MM.1S (cell line): Measurements from ENCODE around the gene OR5P2.

ENCODE experiments used
- DNase-seq: peaks from one replicate; pipeline ENCODE4 v3.0.0-alpha.2; 2015
- H2AFZ ChIP-seq: fragments of 300-600 bp; sonication (generic); 2 replicates; pipeline ENCODE4 v1.6.0; 2016; ENCODE audit warnings: antibody characterized with exemption, low read length
- H3F3A ChIP-seq: fragments of 300-600 bp; sonication (generic); 2 replicates; pipeline ENCODE4 v1.6.1; 2016; ENCODE audit warnings: mild to moderate bottlenecking, antibody characterized with exemption, low read length, moderate library complexity, mixed read lengths; ENCODE audit not compliant: insufficient read depth
- H3K27ac ChIP-seq: fragments of 300-600 bp; sonication (generic); 2 replicates; pipeline ENCODE4 v1.5.1; 2016; ENCODE audit warnings: mild to moderate bottlenecking, low read length
- H3K27me3 ChIP-seq: fragments of 300-600 bp; sonication (generic); replicated peaks from 2 replicates; pipeline ENCODE4 v1.6.0; 2016; ENCODE audit warnings: low read length; ENCODE audit not compliant: insufficient read depth
- H3K36me3 ChIP-seq: fragments of 300-600 bp; sonication (generic); replicated peaks from 2 replicates; pipeline ENCODE4 v1.6.1; 2016; ENCODE audit warnings: mild to moderate bottlenecking, low read length, mixed read lengths; ENCODE audit not compliant: insufficient read depth
- H3K4me1 ChIP-seq: fragments of 300-600 bp; sonication (generic); 2 replicates; pipeline ENCODE4 v1.6.1; 2016; ENCODE audit warnings: low read length, mixed read lengths
- H3K4me2 ChIP-seq: fragments of 300-600 bp; sonication (generic); 2 replicates; pipeline ENCODE4 v1.6.0; 2016; ENCODE audit warnings: low read depth, low read length
- H3K4me3 ChIP-seq: fragments of 300-600 bp; sonication (generic); 2 replicates; pipeline ENCODE4 v1.5.1; 2016; ENCODE audit warnings: low read length, mixed read lengths
- H3K79me2 ChIP-seq: fragments of 300-600 bp; sonication (generic); 2 replicates; pipeline ENCODE4 v1.6.1; 2016; ENCODE audit warnings: mixed run types, low read length, mixed read lengths
- H3K9ac ChIP-seq: fragments of 300-600 bp; sonication (generic); 2 replicates; pipeline ENCODE4 v1.6.1; 2016; ENCODE audit warnings: low read length, mixed read lengths
- H3K9me2 ChIP-seq: fragments of 300-600 bp; sonication (generic); replicated peaks from 2 replicates; pipeline ENCODE4 v1.6.1; 2016; ENCODE audit warnings: mild to moderate bottlenecking, low read length, mixed read lengths; ENCODE audit not compliant: insufficient read depth
- H3K9me3 ChIP-seq: fragments of 300-600 bp; sonication (generic); replicated peaks from 2 replicates; pipeline ENCODE4 v1.6.1; 2016; ENCODE audit warnings: mild to moderate bottlenecking, low read length, mixed read lengths; ENCODE audit not compliant: insufficient read depth
- H4K20me1 ChIP-seq: fragments of 300-600 bp; sonication (generic); 2 replicates; pipeline ENCODE4 v1.6.1; 2016; ENCODE audit warnings: mild to moderate bottlenecking, low read length, moderate library complexity, mixed read lengths; ENCODE audit not compliant: insufficient read depth
- CTCF ChIP-seq: fragments of 300-600 bp; sonication (generic); IDR thresholded peaks from 2 replicates; pipeline ENCODE4 v1.5.1; 2016; ENCODE audit warnings: antibody characterized with exemption, low read length, mixed read lengths
- EZH2 ChIP-seq: fragments of 300-600 bp; sonication (generic); optimal IDR thresholded peaks from 2 replicates; pipeline ENCODE3; 2017; ENCODE audit warnings: low read depth, mild to moderate bottlenecking, antibody characterized with exemption, low read length, mixed read lengths
- EZH2phosphoT487 ChIP-seq: fragments of 300-600 bp; sonication (generic); IDR thresholded peaks from 2 replicates; pipeline ENCODE4 v1.6.1; 2018; ENCODE audit warnings: antibody characterized with exemption, low read length

Gene OR5P2

GRCh38 chr11:7844521-7844920, 47.8 kb upstream of the OR5P2 start:
- Histone ChIP-seq H3K79me2 (no peaks in the 10 kb centered on the region), H3K9me2 (no peaks in the 10 kb centered on the region), H3F3A (no peaks in the 10 kb centered on the region), H3K27ac (no peak overlapping the region), H4K20me1 (no peaks in the 10 kb centered on the region), H3K4me1 (peaks cover 6% of the 10 kb centered on the region), H3K4me2 (no peak overlapping the region), H3K9ac (no peak overlapping the region), H3K4me3 (no peak overlapping the region), H3K27me3 (no peaks in the 10 kb centered on the region), H2AFZ (no peak overlapping the region), H3K9me3 (no peaks in the 10 kb centered on the region), H3K36me3 (no peaks in the 10 kb centered on the region)
- TF ChIP-seq EZH2phosphoT487: no peak
- no peak for TF ChIP-seq EZH2
- TF ChIP-seq CTCF: no peak
- no peak for DNase-seq

GRCh38 chr11:7840578-7840977, 43.8 kb upstream of the OR5P2 start:
- H3K9me3 ChIP-seq: no peaks in the 10 kb centered on the region
- no peak overlapping the region for H3K9ac ChIP-seq
- TF ChIP-seq EZH2: no peak
- no peak for TF ChIP-seq CTCF
- no peak for TF ChIP-seq EZH2phosphoT487
- no peaks in the 10 kb centered on the region for H3K36me3 ChIP-seq
- no peak overlapping the region for H3K4me2 ChIP-seq
- H3K4me3 ChIP-seq: no peak overlapping the region
- no peaks in the 10 kb centered on the region for H4K20me1 ChIP-seq
- H3K9me2 ChIP-seq: no peaks in the 10 kb centered on the region
- H3K4me1 ChIP-seq: peaks cover 6% of the 10 kb centered on the region
- no peaks in the 10 kb centered on the region for H3F3A ChIP-seq
- H3K27me3 ChIP-seq: no peaks in the 10 kb centered on the region
- no peak overlapping the region for H2AFZ ChIP-seq
- no peak for DNase-seq
- no peak overlapping the region for H3K27ac ChIP-seq
- no peaks in the 10 kb centered on the region for H3K79me2 ChIP-seq

DNA sequence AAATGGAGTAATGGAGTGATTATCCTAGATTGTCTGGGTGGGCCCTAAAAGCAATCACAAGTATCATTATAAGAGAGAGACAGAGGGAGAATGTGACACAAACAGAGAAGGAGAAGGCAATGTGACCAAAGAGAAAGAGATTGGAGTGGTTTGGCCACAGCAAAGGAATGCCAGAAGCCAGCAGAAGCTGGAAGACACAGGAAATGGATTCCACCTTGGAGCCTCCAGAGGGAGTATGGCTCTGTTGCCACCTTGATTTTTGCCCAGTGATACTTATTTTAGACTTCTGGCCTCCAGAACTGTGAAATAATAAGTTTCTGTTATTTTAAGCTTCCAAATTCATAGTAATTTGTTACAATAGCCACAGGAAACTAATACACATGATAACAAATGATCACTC, 36.8 kb upstream of the OR5P2 start:
- no peak overlapping the region for H3K4me3 ChIP-seq
- H4K20me1 ChIP-seq: no peaks in the 10 kb centered on the region
- TF ChIP-seq CTCF (no peak), EZH2 (no peak), EZH2phosphoT487 (no peak)
- no peaks in the 10 kb centered on the region for H3K9me3 ChIP-seq
- no peaks in the 10 kb centered on the region for H3K36me3 ChIP-seq
- DNase-seq: no peak
- no peaks in the 10 kb centered on the region for H3K4me1 ChIP-seq
- H3K4me2 ChIP-seq: no peak overlapping the region
- no peaks in the 10 kb centered on the region for H3F3A ChIP-seq
- H3K9me2 ChIP-seq: no peaks in the 10 kb centered on the region
- H3K27ac ChIP-seq: no peak overlapping the region
- H3K27me3 ChIP-seq: no peaks in the 10 kb centered on the region
- H2AFZ ChIP-seq: no peak overlapping the region
- H3K9ac ChIP-seq: no peak overlapping the region
- H3K79me2 ChIP-seq: no peaks in the 10 kb centered on the region
